HG02981 (cell line): ENCODE measurements around the gene HPCAL1.

Experiments
- ATAC-seq: cut with Tn5 transposase; IDR thresholded peaks from one replicate; pipeline ENCODE4 v1.9.1; 2021; ENCODE audit warnings: mild to moderate bottlenecking, moderate library complexity; ENCODE audit not compliant: unreplicated experiment

The HPCAL1 gene

GRCh38 chr2:10368491-10369231, 66.0 kb downstream of the HPCAL1 start:
- ATAC-seq, result no peak

GRCh38 chr2:10369269-10370255, 66.9 kb downstream of the HPCAL1 start:
- ATAC-seq, result no peak

- no peak for ATAC-seq
Observed at GRCh38 chr2:10370390-10370789, 67.7 kb downstream of the HPCAL1 start.

GRCh38 chr2:10370895-10371294, 68.2 kb downstream of the HPCAL1 start:
- no peak for ATAC-seq

GRCh38 chr2:10371441-10372196, 68.9 kb downstream of the HPCAL1 start:
- ATAC-seq, result no peak

GRCh38 chr2:10372203-10372861, 69.6 kb downstream of the HPCAL1 start:
- no peak for ATAC-seq

GRCh38 chr2:10372862-10373240, 70.1 kb downstream of the HPCAL1 start:
- no peak for ATAC-seq

- ATAC-seq, result no peak
Observed at GRCh38 chr2:10373931-10374330, 71.2 kb downstream of the HPCAL1 start.

GRCh38 chr2:10374362-10374943, 71.7 kb downstream of the HPCAL1 start:
- ATAC-seq, result no peak

GRCh38 chr2:10375570-10376281, 73.0 kb downstream of the HPCAL1 start:
- peak; percentile 59 for ATAC-seq

GRCh38 chr2:10377052-10377746, 74.5 kb downstream of the HPCAL1 start:
- ATAC-seq, result no peak

- no peak for ATAC-seq
Observed at GRCh38 chr2:10377747-10378085, 75.0 kb downstream of the HPCAL1 start.

- ATAC-seq, result peak; percentile 67
Observed at GRCh38 chr2:10378189-10378588, 75.5 kb downstream of the HPCAL1 start.

- no peak for ATAC-seq
Observed at GRCh38 chr2:10380048-10380926, 77.6 kb downstream of the HPCAL1 start.

- ATAC-seq, result no peak
Observed at GRCh38 chr2:10381997-10382353, 79.3 kb downstream of the HPCAL1 start.

GRCh38 chr2:10382354-10383061, 79.8 kb downstream of the HPCAL1 start:
- ATAC-seq, result peak; percentile 55

- no peak for ATAC-seq
Observed at GRCh38 chr2:10383960-10384734, 81.4 kb downstream of the HPCAL1 start.
